ENCODE measurements around the gene TMC2.

- TF ChIP-seq REST (IDR thresholded peaks at IDR 0.05; ENCODE audit: insufficient read depth in 1 of 2, low read depth in 2 of 2, low read length in 1 of 2): no peak
- no peak for TF ChIP-seq CTCF (IDR thresholded peaks at IDR 0.05)
- TF ChIP-seq SIN3A (IDR thresholded peaks at IDR 0.05; ENCODE audit: borderline replicate concordance, insufficient read depth, low read depth, low read length): no peak
- no peak for TF ChIP-seq POLR2AphosphoS5 (IDR thresholded peaks at IDR 0.05; ENCODE audit: low read depth, low read length)
Observed at GRCh38 chr20:2599288-2600006, 63.1 kb downstream of the TMC2 start.
